ENCODE data around the gene TIAM1. TPM values are rescaled to one million over a fixed set of nuclear protein-coding genes. Genes with fewer than 3 reads are reported as not detected.

Gene TIAM1
- total and polyA plus RNA-seq, 7 donors: 0.21 to 1.7 (median 0.75) TPM

- WGBS, 3 donors: 75 to 79% (median 77%) methylated on average over 7 of the region's 7 CpGs
- intact Hi-C loops (cut with DNase I): no loop called here
- Histone ChIP-seq H3K9me3 (peaks cover 6% of the 10 kb centered on the region), H3K27ac (no peak overlapping the region), H3K4me3 (no peak overlapping the region), H3K4me1 (no peaks in the 10 kb centered on the region), H3K36me3 (ENCODE audit: insufficient read depth in 1 of 2, low read depth in 1 of 2) (no peaks in the 10 kb centered on the region), H3K27me3 (ENCODE audit: insufficient read depth in 3 of 3, low read length in 2 of 3) (no peaks in the 10 kb centered on the region)
- TF ChIP-seq, protein P1, sequence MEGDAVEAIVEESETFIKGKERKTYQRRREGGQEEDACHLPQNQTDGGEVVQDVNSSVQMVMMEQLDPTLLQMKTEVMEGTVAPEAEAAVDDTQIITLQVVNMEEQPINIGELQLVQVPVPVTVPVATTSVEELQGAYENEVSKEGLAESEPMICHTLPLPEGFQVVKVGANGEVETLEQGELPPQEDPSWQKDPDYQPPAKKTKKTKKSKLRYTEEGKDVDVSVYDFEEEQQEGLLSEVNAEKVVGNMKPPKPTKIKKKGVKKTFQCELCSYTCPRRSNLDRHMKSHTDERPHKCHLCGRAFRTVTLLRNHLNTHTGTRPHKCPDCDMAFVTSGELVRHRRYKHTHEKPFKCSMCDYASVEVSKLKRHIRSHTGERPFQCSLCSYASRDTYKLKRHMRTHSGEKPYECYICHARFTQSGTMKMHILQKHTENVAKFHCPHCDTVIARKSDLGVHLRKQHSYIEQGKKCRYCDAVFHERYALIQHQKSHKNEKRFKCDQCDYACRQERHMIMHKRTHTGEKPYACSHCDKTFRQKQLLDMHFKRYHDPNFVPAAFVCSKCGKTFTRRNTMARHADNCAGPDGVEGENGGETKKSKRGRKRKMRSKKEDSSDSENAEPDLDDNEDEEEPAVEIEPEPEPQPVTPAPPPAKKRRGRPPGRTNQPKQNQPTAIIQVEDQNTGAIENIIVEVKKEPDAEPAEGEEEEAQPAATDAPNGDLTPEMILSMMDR (IDR thresholded peaks at IDR 0.05): no peak
- DNase-seq (no peak), ATAC-seq (no peak)
Measured at GRCh38 chr21:31151156-31152045, 192.7 kb downstream of the TIAM1 start.

- H3K4me1 ChIP-seq: no peaks in the 10 kb centered on the region
- H3K27me3 ChIP-seq (ENCODE audit: insufficient read depth in 3 of 3, low read length in 2 of 3): no peaks in the 10 kb centered on the region
- TF ChIP-seq, protein P1 (IDR thresholded peaks at IDR 0.05): no peak
- 18 to 22% (median 20%) methylated on average over 3 of the region's 3 CpGs for WGBS, 3 donors
- DNase-seq (no peak), ATAC-seq (no peak)
- H3K27ac ChIP-seq: no peak overlapping the region
- intact Hi-C loops (cut with DNase I): no loop called here
- no peaks in the 10 kb centered on the region for H3K9me3 ChIP-seq
- no peak overlapping the region for H3K4me3 ChIP-seq
- H3K36me3 ChIP-seq (ENCODE audit: insufficient read depth in 1 of 2, low read depth in 1 of 2): no peaks in the 10 kb centered on the region
Measured at GRCh38 chr21:31145274-31145673, 198.8 kb downstream of the TIAM1 start.

DNA sequence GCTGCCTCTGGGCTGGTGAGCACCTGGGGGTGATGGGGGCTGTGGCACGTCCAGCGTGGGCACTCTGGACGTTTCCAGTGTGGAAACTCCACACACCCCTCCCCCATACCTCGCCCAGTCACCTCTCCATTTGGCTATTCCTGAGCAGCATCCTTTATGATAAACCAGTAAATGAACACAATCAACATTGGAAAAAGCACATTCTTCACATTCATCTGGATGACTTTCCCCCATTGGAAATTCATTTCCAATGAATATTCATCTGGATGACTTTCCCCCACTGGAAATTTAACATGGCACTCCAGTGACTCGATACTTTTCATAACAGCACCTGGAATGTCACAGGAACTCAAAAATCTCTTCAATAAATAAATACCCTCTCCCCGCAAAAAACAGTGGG is 201.0 kb downstream of the TIAM1 start:
- H3K9me3 ChIP-seq: no peaks in the 10 kb centered on the region
- intact Hi-C loops (cut with DNase I): no loop called here
- H3K4me3 ChIP-seq: no peak overlapping the region
- TF ChIP-seq, protein P1 (IDR thresholded peaks at IDR 0.05): no peak
- H3K27ac ChIP-seq: no peak overlapping the region
- H3K36me3 ChIP-seq (ENCODE audit: insufficient read depth in 1 of 2, low read depth in 1 of 2): no peaks in the 10 kb centered on the region
- 76 to 79% (median 77%) methylated on average over 6 of the region's 6 CpGs for whole genome bisulfite sequencing, 3 donors
- DNase-seq: no peak
- H3K27me3 ChIP-seq (ENCODE audit: insufficient read depth in 3 of 3, low read length in 2 of 3): no peaks in the 10 kb centered on the region
- H3K4me1 ChIP-seq: no peaks in the 10 kb centered on the region
- no peak for ATAC-seq

DNA sequence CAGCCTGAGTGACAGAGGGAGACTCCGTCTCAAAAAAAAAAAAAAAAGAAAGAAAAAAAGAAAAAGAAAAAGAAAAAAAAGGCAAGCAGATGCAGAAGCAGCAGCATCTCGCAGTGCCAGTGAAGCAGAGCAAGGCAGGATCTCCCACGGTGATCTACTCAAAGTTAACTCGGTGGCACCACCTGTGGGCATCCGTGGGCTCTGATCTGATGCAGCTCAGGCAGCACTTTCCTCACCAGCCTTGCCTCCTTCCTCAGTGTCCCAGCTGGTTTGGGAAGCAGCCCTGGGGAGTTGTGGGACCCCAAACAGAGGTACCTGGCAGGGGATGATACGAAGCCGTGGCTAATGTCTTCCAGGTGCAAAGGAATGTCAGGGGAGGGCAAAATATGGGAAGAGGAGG is 201.5 kb downstream of the TIAM1 start:
- ATAC-seq (no peak), DNase-seq (no peak)
- H3K4me3 ChIP-seq: no peak overlapping the region
- H3K27me3 ChIP-seq (ENCODE audit: insufficient read depth in 3 of 3, low read length in 2 of 3): no peaks in the 10 kb centered on the region
- no peaks in the 10 kb centered on the region for H3K4me1 ChIP-seq
- H3K27ac ChIP-seq: no peak overlapping the region
- intact Hi-C loops (cut with DNase I): no loop called here
- TF ChIP-seq, protein P1 (IDR thresholded peaks at IDR 0.05): no peak
- no peaks in the 10 kb centered on the region for H3K9me3 ChIP-seq
- H3K36me3 ChIP-seq (ENCODE audit: insufficient read depth in 1 of 2, low read depth in 1 of 2): no peaks in the 10 kb centered on the region
- 55 to 74% (median 58%) methylated on average over 6 to 7 of the region's 7 CpGs for WGBS, 3 donors

Measured in psoas muscle (tissue), 8 donors.